ENCODE data around the gene USB1. TPM values are rescaled to one million over a fixed set of nuclear protein-coding genes. Genes with fewer than 3 reads are reported as not detected.

Gene USB1
- total RNA-seq, 2 donors from 2014 or later = 22.6 to 74.1 TPM

- Histone ChIP-seq H3K27me3 (replicated peaks; ENCODE audit: insufficient read depth) (no peaks in the 10 kb centered on the region), H3K9me3 (no peaks in the 10 kb centered on the region), H3K4me1 (replicated peaks) (no peaks in the 10 kb centered on the region), H3K27ac (no peak overlapping the region), H3K36me3 (no peaks in the 10 kb centered on the region), H3K4me3 (no peak overlapping the region)
- intact Hi-C loops (cut with DNase I) = no loop called here
- 96% methylated on average over 8 of the region's 8 CpGs for WGBS
- TF ChIP-seq CTCF (IDR thresholded peaks at IDR 0.05) = no peak
- TF ChIP-seq POLR2AphosphoS5 (IDR thresholded peaks at IDR 0.05) = no peak
- TF ChIP-seq POLR2A (IDR thresholded peaks at IDR 0.05) = no peak
- DNase-seq (ENCODE audit: low spot score) = no peak
Measured at GRCh38 chr16:57956270-57956808, 44.9 kb upstream of the USB1 start.

DNA sequence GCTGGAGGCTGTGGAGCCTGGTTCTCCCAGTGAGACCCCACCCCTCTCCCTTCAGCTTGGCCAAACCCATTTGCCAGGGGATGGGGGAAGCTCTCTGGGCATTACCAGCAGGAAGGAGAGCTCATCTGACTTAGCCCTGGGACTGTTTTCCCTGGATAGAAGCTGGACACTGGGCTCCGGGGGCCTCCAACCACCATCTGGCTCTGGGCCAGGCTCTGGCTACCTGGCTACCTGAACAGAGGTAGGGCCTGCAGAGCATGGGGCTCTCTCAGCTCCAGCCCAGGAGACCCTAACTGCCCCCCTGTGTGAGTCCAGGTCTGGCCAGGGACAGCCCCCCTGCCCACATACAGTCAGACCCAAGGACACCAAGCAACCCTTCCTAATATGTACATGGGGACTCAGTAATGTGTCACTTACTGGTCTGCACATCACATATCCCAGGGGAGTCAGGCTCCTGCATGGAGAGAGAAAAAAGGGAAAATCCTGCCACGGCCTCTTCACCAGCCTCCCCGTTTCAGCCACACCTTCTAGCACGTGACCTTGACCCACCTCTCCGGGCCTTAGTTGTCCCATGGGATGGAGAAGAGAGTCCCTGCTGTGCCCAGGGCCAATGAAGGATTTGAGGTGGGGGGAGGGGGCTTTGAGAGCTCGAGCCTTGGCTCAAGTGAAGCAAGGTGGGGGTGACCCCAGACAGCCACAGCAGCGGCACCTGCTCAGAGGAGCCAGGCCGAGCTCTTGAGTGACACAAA is 44.1 kb upstream of the USB1 start:
- Histone ChIP-seq H3K27me3 (replicated peaks; ENCODE audit: insufficient read depth) (no peaks in the 10 kb centered on the region), H3K4me3 (no peak overlapping the region), H3K4me1 (replicated peaks) (no peaks in the 10 kb centered on the region), H3K9me3 (no peaks in the 10 kb centered on the region), H3K27ac (no peak overlapping the region), H3K36me3 (no peaks in the 10 kb centered on the region)
- intact Hi-C loops (cut with DNase I) = no loop called here
- no peak for TF ChIP-seq POLR2AphosphoS5 (IDR thresholded peaks at IDR 0.05)
- TF ChIP-seq CTCF (IDR thresholded peaks at IDR 0.05) = no peak
- TF ChIP-seq POLR2A (IDR thresholded peaks at IDR 0.05) = no peak
- no peak for DNase-seq (ENCODE audit: low spot score)
- WGBS = 81% methylated on average over 7 of the region's 8 CpGs

GRCh38 chr16:57957673-57958392 is 43.4 kb upstream of the USB1 start:
- 77% methylated on average over 8 of the region's 8 CpGs for WGBS

GRCh38 chr16:57958544-57958943 is 42.7 kb upstream of the USB1 start:
- Histone ChIP-seq H3K4me3 (no peak overlapping the region), H3K36me3 (no peaks in the 10 kb centered on the region), H3K27ac (no peak overlapping the region), H3K9me3 (no peaks in the 10 kb centered on the region), H3K4me1 (replicated peaks) (no peaks in the 10 kb centered on the region), H3K27me3 (replicated peaks; ENCODE audit: insufficient read depth) (no peaks in the 10 kb centered on the region)
- intact Hi-C loops (cut with DNase I) = no loop called here
- DNase-seq (ENCODE audit: low spot score) = no peak
- WGBS = 57% methylated on average over 6 of the region's 6 CpGs
- TF ChIP-seq CTCF (IDR thresholded peaks at IDR 0.05) = no peak

More at GRCh38 chr16:57957673-57958392, 43.4 kb upstream of the USB1 start:
- H3K4me1 ChIP-seq (replicated peaks) = no peaks in the 10 kb centered on the region
- no peak overlapping the region for H3K27ac ChIP-seq
- TF ChIP-seq POLR2AphosphoS5 (IDR thresholded peaks at IDR 0.05) (no peak), POLR2A (IDR thresholded peaks at IDR 0.05) (no peak), CTCF (IDR thresholded peaks at IDR 0.05) (no peak)
- H3K4me3 ChIP-seq = no peak overlapping the region
- no peak for DNase-seq (ENCODE audit: low spot score)
- no peaks in the 10 kb centered on the region for H3K36me3 ChIP-seq
- no peaks in the 10 kb centered on the region for H3K9me3 ChIP-seq
- intact Hi-C loops (cut with DNase I) = no loop called here
- H3K27me3 ChIP-seq (replicated peaks; ENCODE audit: insufficient read depth) = no peaks in the 10 kb centered on the region

All from prostate gland (tissue), 2 donors.